ENCODE results near the gene ELMOD3.
"Not testable (repeated sequence)": the region's sequence is repeated elsewhere in the genome, so short reads cannot be mapped to it uniquely, and the experiment has no call there.

The ELMOD3 gene

DNA sequence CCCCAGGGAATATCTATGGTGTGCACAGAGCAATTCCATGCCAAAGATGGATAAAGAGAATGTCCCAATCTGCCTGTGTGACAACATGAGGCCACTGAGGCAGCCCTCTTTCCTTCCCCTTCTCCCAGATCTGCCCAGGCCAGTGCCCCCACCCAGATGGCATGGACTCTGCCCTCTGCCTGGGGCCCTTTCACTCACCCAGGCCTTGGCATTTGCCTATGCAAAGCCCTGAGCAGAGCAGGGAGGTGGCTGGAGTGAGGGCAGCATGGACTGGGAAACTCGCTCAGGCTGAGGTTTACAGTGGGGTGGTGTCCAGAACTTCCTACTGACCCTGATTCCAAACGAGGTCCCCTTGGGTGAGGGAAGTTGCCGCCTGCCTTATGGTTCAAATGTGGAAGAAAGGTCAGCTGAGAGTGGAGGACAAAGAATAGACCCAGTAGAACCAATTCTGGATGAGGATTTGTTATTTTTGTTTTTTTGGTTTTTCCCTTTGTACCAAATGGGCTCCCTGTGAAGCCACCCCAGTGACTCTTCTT is 72.8 kb downstream of the ELMOD3 start:
- DNase-seq (ENCODE audit: low read depth in 2 of 2) = no peak

DNA sequence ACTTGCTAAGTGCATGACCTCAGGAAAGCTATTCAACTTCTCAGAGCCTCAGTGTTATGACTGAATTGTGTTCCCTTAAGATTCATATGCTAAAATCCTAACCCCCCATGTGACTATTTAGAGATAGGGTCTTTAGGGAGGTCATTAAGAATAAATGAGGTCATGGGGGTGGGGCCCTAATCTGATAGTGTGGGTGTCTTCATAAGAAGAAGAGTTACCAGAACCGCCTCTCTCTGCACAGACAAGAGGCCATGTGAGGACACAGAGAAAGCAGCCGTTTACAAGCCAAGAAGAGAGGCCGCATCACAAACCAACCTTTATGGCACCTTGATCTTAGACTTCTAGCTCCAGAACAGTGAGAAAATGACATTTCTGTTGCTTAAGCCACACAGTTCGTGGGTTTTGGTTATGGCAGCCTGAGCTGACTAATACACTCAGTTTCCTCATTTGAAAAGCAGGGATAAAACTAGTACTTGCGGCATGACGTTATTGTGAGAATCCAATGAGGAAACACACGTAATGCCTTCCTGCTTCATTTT is 73.8 kb downstream of the ELMOD3 start:
- DNase-seq (ENCODE audit: low read depth in 2 of 2) = no peak

DNA sequence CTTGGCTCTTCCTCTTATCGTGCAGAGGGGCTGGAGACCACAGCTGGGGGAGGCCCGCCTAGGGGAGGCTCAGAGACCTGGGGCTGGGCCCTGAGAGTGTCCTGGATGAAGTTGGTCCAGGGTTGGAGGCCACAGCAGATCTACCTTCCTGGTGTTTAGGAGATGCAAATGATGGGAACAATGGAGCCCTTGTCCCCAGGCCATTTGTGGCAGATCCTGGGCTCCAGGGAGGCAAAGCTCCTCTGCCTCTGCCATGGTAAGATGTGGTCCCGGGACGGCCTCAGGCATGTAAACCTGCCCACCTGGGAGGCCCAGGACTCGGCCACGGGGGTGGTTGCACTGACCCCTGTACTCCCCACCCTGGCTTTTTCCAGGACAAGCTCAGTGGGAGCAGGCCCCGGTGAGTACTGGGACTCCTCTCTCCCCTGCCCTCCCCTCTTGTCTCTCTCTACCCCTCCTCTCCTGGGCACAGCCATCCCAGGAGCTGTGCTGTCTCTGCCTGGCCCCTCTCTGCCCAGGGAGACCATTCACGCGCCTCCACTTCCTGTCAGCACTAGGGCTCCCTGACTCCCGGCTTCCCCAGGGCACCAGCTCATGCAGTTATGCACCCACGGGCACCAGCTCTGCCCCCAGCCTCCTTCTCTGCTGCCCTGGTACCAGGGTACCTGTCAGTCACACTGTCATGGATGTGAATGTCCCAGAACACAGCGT is 74.8 kb downstream of the ELMOD3 start:
- no peak for DNase-seq (ENCODE audit: low read depth in 2 of 2)

DNA sequence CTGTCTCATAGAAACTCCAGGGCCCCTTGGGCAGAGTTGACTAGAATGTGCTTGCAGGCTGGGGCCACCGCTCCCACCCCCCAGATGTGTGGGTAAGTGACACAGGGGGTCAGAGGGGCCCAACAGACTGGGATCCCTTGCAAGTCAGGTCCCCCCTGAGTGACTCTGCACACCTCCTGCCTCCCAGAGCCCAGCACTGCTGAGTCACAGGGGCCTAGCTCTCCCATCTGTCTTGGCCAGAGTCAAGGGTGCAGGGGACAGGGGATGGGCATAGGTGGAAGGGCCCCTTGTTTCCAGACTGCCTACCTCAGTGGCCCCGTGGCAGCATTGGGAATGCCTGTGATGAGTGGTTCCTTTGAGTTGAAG is 75.3 kb downstream of the ELMOD3 start:
- no peak for DNase-seq (ENCODE audit: low read depth in 2 of 2)

DNA sequence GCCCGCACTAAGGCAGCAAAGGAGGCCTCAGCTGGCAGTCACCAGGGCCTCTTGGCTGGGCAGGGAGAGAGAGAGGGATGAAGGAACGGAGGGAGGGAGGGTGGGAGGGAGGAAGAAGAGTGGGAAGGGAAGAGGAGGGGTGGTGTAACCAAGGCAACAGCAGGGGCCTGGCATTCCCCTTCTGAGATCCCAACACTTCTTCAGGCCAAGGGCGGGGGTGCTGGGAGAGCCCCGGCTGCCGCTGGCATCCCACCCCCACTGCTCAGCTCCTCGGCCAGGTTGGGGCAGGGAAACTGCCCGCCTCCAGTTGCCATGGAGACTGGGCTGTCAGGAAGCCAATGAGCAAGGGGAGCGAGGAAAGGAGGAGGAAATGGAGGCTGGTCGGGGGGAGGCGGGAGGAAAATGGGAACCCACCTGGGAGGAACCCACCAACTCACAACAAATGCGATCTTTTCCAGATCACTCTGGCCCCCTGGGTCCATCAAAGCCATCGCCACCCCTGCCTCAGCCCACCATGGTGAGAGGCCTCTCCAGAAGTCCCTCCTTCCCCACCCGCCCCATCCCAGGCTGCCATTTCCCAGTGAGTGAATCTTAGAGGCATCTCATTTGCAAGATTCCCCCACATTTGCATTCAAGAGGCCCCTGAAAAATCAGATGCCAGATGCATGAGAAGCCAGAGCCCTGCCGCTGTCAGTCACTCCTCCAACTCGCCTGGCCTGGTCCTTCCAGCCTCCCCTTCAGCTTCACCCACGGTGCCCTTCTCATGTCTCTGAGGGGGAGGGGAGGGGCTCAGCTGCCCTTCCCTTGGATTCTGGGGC is 76.4 kb downstream of the ELMOD3 start:
- no peak for DNase-seq (ENCODE audit: low read depth in 2 of 2)

DNA sequence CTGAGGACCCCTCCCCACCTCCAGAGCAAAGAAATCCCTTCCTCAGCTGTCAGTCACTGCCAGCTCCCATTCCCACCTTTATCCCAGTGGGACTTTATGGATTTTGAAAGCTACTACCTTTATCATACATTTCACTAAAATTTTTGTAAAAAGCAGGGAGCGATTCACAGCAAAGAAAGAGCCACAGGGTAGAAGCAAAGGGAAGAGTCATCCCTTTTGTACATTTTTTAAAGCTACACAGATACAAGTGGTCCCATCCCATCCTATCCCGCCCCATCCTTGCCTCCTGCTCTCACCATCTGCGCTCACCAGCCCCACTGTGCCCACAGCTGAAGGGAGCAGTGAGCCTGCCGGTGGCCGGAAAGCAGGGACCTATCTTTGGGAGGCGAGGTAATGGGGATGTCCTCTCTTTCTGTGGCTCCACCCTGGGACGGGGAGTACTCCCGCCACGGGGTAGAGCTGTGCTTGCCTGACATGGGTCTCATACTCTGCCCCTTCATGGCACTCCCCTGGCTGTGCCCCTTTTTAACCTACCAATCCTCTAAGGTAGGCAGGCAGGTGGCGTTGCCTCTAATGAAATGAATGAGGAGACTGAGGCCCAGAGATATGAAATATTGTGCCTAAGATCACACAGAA is 77.1 kb downstream of the ELMOD3 start:
- DNase-seq (ENCODE audit: low read depth in 2 of 2) = no peak

DNA sequence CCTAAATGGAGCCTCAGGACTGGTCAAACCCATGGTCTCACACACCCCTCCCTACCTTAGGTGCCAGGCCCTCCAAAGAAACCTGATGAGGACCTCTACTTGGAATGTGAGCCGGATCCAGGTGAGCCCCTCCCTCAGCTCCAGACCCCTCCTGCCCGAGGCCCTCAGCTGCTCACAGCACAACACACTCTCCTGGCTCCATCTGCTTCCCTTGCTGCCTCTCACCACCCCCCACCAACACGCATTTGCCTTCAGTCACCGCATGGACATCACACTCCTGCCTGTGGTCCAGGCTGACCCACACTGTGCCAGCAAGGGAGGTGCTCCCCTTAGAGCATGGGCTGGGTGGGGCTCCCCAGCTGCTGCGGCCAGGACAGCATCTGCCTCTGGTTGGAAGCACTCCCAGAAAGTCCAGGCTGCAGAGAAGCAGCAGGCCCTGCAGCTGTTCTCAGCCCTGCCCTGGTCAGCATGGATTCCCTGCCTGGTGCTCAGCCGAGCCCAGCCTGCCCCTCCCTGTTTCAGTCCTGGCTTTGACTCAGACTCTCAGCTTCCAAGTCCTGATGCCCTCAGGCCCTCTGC is 79.0 kb downstream of the ELMOD3 start:
- no peak for DNase-seq (ENCODE audit: low read depth in 2 of 2)

DNA sequence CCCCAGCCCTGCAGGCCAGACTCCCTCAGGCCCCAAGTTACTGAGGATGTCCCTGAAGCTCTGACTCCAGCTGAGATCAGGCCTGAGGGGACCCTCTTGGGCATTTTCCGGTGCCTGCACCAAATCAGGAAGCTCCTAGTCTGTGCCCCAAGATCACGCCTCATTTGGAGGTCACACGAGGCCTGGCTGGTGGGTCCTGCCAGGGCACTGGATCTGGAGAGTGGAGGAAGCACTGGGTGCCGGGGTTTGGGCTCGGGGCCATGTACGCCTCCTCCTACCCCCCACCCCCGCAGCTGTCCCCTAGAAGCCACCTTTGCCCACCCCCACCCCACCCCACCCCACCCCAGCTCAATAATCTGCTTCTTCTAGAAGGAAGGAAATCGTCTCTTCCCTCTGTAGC is 80.1 kb downstream of the ELMOD3 start:
- DNase-seq (ENCODE audit: low read depth in 2 of 2) = no peak

DNA sequence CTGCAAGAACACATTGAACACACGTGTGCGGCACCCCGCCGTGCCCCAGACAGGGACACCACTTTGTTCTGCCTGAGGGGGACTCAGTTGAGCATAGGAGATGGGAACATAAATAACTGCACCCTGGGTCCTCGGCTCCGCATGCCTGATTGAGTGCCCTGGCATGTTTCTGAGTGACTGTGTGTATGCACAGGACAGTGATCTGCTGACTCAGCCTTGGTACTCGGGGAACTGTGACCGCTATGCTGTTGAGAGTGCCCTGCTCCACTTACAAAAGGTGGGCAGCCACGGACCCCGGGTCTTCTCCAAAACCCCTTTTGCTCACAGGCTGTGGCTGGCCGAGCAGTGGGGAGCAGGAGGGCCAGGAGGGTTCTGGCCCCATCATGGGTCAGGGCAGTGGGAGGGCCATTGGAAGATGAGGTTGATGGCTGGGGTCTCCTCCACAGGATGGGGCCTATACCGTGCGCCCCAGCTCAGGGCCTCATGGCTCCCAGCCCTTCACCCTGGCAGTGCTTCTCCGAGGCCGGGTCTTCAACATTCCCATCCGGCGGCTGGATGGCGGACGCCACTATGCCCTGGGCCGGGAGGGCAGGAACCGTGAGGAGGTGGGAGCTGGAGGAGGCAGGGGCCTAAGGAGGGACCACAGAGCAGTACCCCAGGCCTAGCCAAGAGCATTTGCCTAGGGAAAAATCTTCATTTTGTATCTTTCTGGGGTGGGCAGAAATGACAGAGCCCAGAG is 80.8 kb downstream of the ELMOD3 start:
- no peak for DNase-seq (ENCODE audit: low read depth in 2 of 2)

DNA sequence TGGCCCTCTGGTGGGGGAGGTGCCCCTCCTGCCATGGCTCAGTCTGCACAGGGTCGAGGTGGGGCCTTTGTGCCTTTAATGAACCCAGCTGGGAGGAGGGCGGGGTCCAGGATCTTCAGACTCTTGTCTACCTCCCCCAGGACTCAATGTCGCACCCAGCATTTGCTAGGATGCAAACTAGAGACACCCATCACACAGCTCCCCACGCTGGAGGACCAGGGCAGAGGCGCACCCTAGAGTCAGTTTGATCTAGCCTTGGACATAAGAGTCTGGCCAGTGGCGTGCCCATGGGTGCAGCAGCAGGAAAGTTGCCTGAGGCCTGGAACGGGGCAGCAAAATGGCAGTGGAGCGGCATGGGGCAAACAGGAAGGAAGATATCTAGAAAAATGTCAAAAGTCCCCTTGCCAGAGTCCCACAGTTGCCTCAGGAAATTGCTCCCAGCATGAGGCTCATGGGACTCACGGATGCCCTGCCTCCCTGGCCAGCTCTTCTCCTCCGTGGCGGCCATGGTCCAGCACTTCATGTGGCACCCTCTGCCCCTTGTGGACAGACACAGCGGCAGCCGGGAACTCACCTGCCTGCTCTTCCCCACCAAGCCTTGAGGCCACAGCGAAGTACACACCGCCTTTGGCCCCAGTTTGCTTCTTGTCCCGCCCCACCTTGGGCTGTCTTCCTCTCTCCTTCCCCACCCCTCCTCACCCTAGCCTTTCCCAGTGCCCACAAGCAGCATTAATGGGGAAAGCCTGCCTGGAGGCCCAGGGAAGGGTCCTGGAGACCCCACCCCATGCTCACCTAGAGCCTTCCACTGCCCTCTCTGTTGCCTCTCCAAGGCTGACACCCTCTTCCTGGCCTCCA is 81.6 kb downstream of the ELMOD3 start:
- no peak for DNase-seq (ENCODE audit: low read depth in 2 of 2)

DNA sequence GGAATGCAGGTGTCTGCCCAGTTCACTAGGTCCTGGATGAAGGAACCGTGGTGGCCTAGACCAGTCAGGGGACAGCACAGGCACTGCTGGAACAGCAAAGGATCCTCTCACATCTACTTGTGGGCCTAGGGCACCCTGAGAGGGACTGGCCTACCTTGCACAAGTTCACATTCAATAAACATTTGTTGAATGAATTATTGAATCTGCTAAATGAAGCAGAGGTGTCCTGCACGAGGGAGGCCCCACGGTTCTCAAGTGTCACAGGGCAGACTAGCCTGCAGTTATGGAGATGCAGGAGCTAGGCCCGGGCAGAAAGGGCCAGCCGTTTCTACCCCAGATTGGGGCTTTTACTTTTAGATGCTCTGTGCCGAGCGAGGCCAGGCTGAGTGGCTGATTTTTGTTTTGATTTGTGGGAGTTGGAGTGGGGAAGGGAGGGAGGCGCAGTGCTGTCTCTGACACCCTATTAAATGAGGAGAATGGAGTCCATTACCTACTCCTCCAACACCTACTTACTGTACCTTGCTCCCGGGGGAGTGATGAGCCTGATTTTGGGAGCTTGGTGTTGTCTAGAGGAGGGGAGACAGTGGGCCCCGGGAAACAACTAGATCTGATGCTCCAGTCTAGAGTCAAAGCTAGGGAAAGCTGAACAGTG is 82.4 kb downstream of the ELMOD3 start:
- DNase-seq (ENCODE audit: low read depth in 2 of 2) = no peak

DNA sequence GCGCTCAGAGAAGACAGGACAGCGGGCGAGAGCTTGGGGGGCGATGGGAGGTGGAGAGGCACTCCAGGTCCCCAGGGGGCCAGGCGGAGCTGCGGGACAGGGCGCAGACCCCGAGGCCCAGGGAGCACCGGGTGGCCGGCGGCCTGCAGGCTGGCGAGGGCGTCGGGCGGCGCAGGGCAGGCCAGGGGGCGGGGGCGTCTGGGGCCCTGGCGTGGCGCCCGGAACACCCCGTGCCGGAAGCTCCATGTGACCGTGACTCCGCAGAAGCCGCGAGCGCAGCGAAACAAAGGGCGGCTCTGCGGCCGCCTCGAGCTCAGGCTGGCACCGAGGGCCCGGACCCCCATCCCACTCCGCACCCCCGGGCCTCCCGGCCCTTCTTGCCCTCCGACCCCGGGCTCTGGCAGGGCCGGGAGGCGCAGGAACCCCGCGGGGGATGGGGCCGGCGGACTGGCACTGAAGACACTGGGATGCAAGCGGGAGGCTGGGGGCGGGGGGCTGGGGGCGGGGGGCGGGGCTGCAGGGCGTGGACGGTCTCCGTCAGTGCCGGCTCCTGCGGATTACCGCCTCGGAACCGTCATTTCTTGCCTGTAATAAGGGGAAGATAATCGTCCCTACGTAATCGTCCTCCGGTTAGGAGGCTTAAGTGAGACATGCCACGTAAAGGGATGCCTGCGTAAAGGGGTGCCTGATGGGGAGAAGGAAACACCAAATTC is 83.1 kb downstream of the ELMOD3 start:
- DNase-seq (ENCODE audit: low read depth in 2 of 2) = peak; percentile 61 to 62

DNA sequence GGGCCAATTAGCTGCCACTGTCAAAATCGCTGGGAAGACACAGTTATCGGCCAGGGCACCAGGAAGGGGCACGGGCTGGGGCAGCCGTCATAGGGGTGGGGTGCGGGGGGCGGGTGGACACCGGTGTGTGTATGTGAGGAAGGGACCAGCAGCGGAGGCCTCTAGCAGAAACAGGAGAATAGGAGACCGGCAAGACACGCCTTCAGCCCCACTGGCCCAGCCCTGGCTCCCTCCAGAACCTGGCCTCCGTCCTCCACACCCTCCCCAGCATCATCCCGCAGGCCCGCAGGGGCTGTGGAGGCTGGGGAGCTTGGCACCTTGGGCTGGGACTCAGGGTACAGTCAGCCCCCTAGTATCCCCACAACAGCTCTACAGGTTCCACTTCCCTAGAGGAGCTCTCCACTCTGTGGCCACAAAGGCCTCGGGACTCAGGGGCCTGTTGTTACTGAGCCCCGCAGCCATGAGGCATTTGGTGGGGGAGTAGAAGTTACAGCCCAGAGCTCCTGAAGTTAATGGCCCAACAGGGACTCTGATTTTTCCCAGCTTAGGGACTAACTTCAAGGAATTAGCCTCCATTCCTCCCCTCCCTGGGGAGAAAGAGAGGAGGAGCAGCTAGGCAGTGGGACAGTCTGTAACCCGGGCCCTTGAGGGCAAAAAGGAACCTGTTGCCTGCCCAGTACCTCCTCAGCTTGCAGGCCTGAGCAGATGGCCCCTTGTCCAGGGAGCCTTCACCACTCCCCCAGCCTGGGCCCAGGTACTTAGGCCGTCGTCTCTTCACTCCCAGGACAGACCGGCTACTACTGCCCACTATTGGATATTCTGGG is 83.8 kb downstream of the ELMOD3 start:
- no peak for DNase-seq (ENCODE audit: low read depth in 2 of 2)

DNA sequence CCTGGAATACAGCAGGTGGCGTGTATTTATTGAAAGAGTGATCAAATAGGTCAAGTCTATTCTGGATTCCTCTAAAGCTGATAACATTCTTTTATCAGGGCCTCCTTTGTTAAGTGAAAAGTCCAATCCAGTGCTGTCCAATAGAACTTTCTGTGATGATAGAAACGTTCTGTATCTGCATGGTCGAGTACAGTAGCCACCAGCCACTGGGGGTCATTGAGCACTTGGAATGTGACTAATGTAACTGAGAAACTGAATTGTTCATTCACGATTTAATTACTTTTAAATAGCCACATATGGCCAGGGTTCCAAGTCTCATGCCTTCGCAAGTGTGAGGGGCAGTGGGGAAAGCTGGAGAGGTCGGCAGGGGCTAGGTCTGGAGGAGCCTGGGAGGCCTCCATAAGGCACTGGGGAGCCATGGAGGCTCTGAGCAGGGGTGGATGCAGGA is 84.5 kb downstream of the ELMOD3 start:
- no peak for DNase-seq (ENCODE audit: low read depth in 2 of 2)

DNA sequence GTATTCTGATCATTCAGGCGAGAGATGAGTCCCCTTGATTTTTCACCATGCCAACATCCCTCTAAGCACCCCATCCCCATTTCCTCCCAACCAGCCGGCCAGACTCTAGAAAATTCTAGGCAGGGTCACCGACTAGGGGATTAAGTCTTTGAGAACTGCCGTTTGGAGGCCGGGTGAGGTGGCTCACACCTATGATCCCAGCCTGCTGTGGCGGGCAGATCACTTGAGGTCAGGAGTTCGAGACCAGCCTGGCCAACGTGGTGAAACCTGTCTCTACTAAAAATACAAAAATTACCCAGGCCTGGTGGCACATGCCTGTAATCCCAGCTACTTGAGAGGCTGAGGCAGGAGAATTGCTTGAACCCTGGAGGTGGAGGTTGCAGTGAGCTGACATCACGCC is 85.0 kb downstream of the ELMOD3 start:
- not testable (repeated sequence) for DNase-seq (ENCODE audit: low read depth in 2 of 2)

DNA sequence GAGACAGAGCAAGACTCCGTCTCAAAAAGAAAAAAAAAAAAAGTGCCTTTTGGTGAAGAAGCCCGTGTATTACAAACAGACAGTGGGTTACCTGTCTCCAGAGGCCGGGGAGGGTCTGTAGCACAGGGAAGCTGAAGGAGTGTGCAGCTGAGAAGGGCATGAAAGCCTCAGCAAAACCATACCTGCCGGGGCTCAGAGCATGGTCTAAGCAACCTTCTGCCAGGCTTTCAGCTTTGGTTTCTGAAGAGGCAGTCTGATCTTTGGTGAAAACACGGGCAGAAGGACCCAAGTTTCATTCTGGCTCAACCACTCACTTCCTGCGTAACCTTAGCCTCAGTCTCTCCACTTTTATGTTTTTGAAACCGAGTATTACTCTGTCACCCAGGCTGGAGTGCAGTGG is 85.4 kb downstream of the ELMOD3 start:
- DNase-seq (ENCODE audit: low read depth in 2 of 2) = no peak

DNA sequence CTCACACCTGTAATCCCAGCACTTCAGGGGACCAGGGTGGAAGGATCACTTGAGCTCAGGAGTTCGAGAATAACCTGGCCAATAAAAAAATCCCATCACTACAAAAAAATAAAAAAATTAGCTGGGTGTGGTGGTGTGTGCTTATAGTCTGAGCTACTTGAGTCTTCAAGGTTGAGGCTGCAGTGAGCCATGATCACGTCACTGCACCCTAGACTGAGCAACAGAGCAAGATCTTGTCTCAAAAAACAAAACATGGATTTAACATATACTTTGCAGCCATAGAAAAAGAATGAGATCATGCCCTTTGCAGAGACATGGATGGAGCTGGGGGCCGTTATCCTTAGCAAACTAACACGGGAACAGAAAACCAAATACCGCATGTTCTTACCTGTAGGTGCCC is 86.2 kb downstream of the ELMOD3 start:
- no peak for DNase-seq (ENCODE audit: low read depth in 2 of 2)
